Upper lobe of right lung (tissue), 1 donor: ENCODE data around the gene CYP4F22. TPM values are rescaled to one million over a fixed set of nuclear protein-coding genes. Genes with fewer than 3 reads are reported as not detected.

Experiments used
- ATAC-seq: fragments of 200-7000 bp; cut with Tn5 transposase; one replicate; pipeline ENCODE4 v1.9.1; 2020; ENCODE audit warnings: mild to moderate bottlenecking, moderate library complexity
- DNase-seq: peaks from one replicate; pipeline ENCODE4 v3.0.0-alpha.2; 2020
- H3K27ac ChIP-seq: fragments of 200-600 bp; one replicate; pipeline ENCODE4 v1.8.0; 2022
- H3K27me3 ChIP-seq: fragments of 200-600 bp; one replicate; pipeline ENCODE4 v1.8.0; 2022; ENCODE audit warnings: mild to moderate bottlenecking
- H3K36me3 ChIP-seq: fragments of 200-600 bp; one replicate; pipeline ENCODE4 v1.8.0; 2022
- H3K4me1 ChIP-seq: fragments of 200-600 bp; one replicate; pipeline ENCODE4 v1.8.0; 2022
- H3K4me3 ChIP-seq: fragments of 200-600 bp; one replicate; pipeline ENCODE4 v1.8.0; 2022; ENCODE audit warnings: mild to moderate bottlenecking
- H3K9me3 ChIP-seq: fragments of 200-600 bp; one replicate; pipeline ENCODE4 v1.8.0; 2022
- CTCF ChIP-seq: fragments of 200-600 bp; IDR thresholded peaks from one replicate; pipeline ENCODE4 v1.8.0; 2022; ENCODE audit warnings: antibody characterized with exemption
- intact Hi-C: fragments of 100-400 bp; cut with DNase I; formaldehyde crosslinking; loops from one replicate; pipeline ENCODE4 v1.11.0; 2022
- total RNA-seq: library from RNA; stranded (reverse); fragmentation: NEBNext Ultra II Directional; extraction: Animal tissue kit (Norgen Biotek cat#: 25700); gene quantifications from one replicate; pipeline ENCODE4 v1.2.1, GENCODE V29; 2021
- donor health status: DM: no; HTN: yes; CAD: no; lungs with severe emphysema.

Gene CYP4F22
- total RNA-seq, 1 donor from 2014 or later, result not detected

- intact Hi-C loops, result loop anchor here (10.0 kb wide), 2 partner anchors 375 to 455 kb away; no protein-coding TSS in a partner anchor
- no peak overlapping the region for H3K4me3 ChIP-seq
- H3K4me1 ChIP-seq, result peaks cover 6% of the 10 kb centered on the region
- no peaks in the 10 kb centered on the region for H3K36me3 ChIP-seq
- ATAC-seq, result no peak
- DNase-seq, result no peak
- no peak overlapping the region for H3K27ac ChIP-seq
- peaks cover 16% of the 10 kb centered on the region for H3K27me3 ChIP-seq
- no peak for TF ChIP-seq CTCF
- H3K9me3 ChIP-seq, result no peaks in the 10 kb centered on the region
Measured at GRCh38 chr19:15550273-15550672, 41.9 kb downstream of the CYP4F22 start.

- DNase-seq, result no peak
- no peak overlapping the region for H3K27ac ChIP-seq
- H3K9me3 ChIP-seq, result no peaks in the 10 kb centered on the region
- peaks cover 10% of the 10 kb centered on the region for H3K4me1 ChIP-seq
- no peak for ATAC-seq
- peak overlapping the region; percentile 44 for H3K4me3 ChIP-seq
- H3K27me3 ChIP-seq, result peaks cover 16% of the 10 kb centered on the region
- TF ChIP-seq CTCF, result no peak
- intact Hi-C loops, result loop anchor here (10.0 kb wide), 2 partner anchors 376 to 456 kb away; no protein-coding TSS in a partner anchor
- H3K36me3 ChIP-seq, result no peaks in the 10 kb centered on the region
Measured at GRCh38 chr19:15550929-15551292, 42.6 kb downstream of the CYP4F22 start.

GRCh38 chr19:15551293-15552004, 43.1 kb downstream of the CYP4F22 start:
- intact Hi-C loops, result loop anchor here (10.0 kb wide), 2 partner anchors 377 to 457 kb away; no protein-coding TSS in a partner anchor
- ATAC-seq (peak; percentile 44), DNase-seq (peak; percentile 72)
- Histone ChIP-seq H3K27me3 (peaks cover 16% of the 10 kb centered on the region), H3K4me1 (peaks cover 10% of the 10 kb centered on the region), H3K4me3 (peak overlapping the region; percentile 44), H3K27ac (no peak overlapping the region), H3K36me3 (no peaks in the 10 kb centered on the region), H3K9me3 (no peaks in the 10 kb centered on the region)
- TF ChIP-seq CTCF, result no peak

- peaks cover 16% of the 10 kb centered on the region for H3K27me3 ChIP-seq
- H3K4me1 ChIP-seq, result peaks cover 10% of the 10 kb centered on the region
- H3K27ac ChIP-seq, result no peak overlapping the region
- intact Hi-C loops, result loop anchor here (5.0 to 10.0 kb wide), 3 partner anchors 283 to 460 kb away; no protein-coding TSS in a partner anchor
- no peak overlapping the region for H3K4me3 ChIP-seq
- ATAC-seq (no peak), DNase-seq (no peak)
- no peaks in the 10 kb centered on the region for H3K36me3 ChIP-seq
- H3K9me3 ChIP-seq, result no peaks in the 10 kb centered on the region
- TF ChIP-seq CTCF, result no peak
Measured at GRCh38 chr19:15555021-15555420, 46.7 kb downstream of the CYP4F22 start.

GRCh38 chr19:15555759-15556633, 47.7 kb downstream of the CYP4F22 start:
- Histone ChIP-seq H3K4me1 (peaks cover 9% of the 10 kb centered on the region), H3K27ac (no peak overlapping the region), H3K36me3 (no peaks in the 10 kb centered on the region), H3K9me3 (no peaks in the 10 kb centered on the region), H3K27me3 (peaks cover 16% of the 10 kb centered on the region), H3K4me3 (peak overlapping the region; percentile 35)
- DNase-seq (peak; percentile 94), ATAC-seq (peak; percentile 95)
- intact Hi-C loops, result loop anchor here (5.0 to 10.0 kb wide), 3 partner anchors 284 to 461 kb away; no protein-coding TSS in a partner anchor
- TF ChIP-seq CTCF, result peak; percentile 75
